GM21786 (cell line): Measurements from ENCODE around the gene MTCP1.

ENCODE experiments used
- ATAC-seq: cut with Tn5 transposase; IDR thresholded peaks from one replicate; pipeline ENCODE4 v1.9.1; 2021; ENCODE audit not compliant: unreplicated experiment

MTCP1 gene, protein sequence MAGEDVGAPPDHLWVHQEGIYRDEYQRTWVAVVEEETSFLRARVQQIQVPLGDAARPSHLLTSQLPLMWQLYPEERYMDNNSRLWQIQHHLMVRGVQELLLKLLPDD

DNA sequence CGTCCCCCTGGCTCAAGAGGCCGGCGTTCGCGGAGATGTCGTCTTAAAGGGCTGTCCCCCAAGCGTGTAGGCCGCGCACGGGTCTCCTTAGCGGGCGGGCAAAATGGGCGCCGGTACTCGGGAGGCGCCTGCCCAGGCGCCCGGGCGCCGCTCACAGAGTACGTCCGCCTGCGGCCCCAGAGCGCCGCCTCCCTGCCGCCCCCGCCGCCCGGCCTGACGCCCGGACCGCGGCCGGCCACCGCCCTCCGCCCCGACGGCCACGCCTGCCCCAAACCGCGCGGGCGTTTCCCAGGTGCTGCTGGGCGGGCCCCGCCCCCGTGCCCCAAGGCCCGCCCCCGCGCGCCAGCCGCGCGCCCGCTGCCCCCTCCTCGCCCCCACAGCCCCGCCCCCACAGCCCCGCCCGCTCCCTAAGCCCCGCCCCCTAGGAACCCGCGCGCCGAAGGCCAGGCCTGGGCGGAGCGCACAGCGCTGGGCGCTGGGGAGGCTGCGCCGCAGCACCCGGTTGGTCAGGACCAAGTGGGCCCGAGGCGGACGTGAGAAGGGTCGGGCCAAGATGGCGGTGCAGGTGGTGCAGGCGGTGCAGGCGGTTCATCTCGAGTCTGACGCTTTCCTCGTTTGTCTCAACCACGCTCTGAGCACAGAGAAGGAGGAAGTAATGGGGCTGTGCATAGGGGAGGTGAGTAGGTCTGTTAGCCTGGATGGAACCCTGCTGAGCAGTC, at the start of gene MTCP1, which contains the start of the genes BRCC3 and CMC4:
TSS of gene MTCP1 (minus strand) at position 162 of the 719 bp plus-strand sequence. CDS start 5,126 bp downstream, outside the sequence.
TSS of gene BRCC3 (plus strand) at position 534 of the 719 bp plus-strand sequence. CDS start at position 554, 20 bp downstream.
TSS of gene CMC4 (minus strand) at position 162 of the 719 bp plus-strand sequence. CDS start 7,113 bp downstream, outside the sequence.
- peak; percentile 84 for ATAC-seq

DNA sequence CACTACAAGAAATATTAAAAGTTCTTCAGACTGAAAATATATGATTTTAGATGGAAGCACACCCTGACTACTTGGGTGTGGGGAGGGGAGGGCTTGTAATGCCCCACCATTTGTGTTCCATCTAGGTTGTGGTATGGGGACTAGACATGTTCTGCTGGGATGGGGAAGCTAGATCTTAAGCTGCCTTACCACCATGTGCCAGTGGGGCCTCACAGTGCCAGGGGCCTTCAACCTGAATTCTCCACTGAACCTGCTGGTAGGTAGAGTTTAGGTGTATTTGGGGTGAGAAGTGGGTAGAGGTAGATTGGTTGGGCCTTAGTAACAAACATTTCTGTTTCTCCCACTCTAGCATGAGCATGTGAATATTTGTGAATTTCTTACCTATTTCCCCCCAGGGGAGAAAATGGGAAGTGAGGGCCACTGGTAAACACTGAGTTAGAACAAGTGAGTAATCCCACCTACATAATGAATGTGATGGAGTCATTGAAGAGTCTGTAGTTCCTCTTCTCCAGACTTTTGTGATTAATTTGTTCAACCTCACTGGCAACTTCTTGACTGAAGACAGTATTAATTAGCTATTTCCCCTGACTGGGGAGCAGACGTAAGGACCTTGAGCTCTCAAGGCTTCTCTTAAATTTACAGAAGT, 44.4 kb upstream of the MTCP1 start:
- no peak for ATAC-seq

DNA sequence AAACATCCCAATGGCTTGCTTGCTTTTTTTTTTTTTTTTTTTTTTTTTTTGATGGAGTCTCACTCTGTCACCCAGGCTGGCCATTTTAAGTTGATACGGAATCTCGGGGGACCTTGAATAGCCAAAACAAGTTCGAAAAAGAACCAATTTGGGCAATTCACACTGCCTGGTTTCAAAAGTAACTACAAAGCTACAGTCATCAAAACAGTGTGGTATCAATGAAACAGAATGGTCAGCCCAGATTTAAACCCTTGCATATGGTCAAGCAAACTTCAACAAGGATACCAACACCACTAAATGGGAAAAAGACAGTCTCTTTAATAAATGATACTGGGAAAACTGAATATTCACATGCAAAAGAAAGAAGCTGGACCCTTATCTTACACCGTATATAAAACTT, 42.2 kb upstream of the MTCP1 start:
- no peak for ATAC-seq

DNA sequence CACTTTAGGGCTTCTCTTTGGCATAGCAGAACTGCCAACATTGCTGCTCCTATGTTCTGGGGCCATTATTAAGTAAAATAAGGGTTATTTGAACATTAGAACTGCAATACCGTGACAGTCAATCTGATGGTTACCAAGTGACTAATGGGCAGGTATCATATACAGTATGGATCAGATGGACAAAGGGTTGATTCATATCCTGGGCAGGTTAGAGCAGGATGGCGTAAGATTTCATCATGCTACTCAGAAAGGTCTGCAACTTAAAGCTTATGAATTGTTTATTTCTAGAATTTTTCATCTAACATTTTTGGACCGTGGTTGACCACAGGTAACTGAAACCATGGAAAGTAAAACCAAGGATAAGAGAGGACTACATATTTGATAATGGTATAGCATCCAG, 41.2 kb upstream of the MTCP1 start:
- ATAC-seq = no peak

DNA sequence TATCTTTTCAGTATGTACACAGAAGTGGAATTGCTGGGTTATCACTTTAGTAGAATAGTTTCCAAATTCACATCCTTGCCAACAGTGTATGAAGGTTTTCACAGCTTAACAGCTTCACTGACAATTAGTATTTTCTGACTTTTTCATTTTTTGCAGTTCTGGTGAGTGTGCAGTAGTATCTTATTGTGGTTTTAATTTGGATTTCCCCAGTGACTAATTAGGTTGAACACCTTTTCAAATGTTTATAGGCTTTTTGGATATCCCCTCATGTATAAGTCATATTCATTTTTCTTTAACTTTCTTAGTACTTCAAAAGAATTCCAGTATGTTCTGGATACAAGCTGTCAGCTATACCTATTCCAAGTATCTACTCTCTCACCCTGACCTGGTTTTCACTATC, 37.5 kb upstream of the MTCP1 start:
- no peak for ATAC-seq

DNA sequence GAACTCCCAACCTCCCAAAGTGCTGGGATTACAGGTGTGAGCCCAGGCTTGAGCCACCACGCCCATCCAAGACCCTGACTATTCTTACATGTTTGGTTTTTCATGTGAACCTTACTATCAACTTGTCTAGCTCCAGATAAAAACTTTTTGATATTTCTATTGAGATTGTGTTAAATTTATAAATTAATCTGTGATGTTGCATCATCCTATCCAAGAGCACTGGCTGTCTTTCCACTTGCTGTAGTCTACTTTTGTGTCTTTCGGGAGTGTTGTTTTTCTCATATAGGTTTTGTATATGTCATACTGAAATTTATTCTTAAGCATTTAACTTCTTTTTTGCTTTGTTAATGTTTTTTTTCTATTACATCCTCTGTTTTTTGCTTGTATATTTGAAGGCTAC, 35.0 kb upstream of the MTCP1 start:
- ATAC-seq = no peak

DNA sequence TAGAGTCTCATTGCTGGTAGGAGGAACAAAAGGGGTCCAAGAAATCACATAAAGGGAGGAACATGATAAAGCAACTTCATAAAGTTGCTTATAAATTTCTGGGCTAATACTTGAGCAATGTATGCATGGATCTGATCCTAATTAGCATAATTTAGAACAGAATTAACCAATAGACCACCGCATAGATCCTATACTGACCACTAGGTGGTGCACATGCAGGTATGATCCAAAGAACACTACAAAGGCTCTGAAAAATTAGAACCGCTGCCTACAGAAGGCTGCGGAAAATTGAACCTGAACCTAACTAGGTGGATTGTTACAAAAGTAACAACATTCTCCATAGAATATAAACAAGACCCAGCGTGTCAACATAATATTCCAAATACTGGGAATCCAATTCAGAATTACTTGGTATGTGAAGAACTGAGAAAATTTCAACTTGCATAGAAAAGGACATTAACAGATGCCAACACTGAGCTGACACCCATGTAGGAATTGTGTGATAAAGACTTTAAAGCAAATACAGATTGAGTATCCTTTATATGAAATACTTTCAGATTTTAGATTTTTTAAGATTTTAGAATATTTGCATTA, 23.6 kb upstream of the MTCP1 start:
- ATAC-seq = no peak

DNA sequence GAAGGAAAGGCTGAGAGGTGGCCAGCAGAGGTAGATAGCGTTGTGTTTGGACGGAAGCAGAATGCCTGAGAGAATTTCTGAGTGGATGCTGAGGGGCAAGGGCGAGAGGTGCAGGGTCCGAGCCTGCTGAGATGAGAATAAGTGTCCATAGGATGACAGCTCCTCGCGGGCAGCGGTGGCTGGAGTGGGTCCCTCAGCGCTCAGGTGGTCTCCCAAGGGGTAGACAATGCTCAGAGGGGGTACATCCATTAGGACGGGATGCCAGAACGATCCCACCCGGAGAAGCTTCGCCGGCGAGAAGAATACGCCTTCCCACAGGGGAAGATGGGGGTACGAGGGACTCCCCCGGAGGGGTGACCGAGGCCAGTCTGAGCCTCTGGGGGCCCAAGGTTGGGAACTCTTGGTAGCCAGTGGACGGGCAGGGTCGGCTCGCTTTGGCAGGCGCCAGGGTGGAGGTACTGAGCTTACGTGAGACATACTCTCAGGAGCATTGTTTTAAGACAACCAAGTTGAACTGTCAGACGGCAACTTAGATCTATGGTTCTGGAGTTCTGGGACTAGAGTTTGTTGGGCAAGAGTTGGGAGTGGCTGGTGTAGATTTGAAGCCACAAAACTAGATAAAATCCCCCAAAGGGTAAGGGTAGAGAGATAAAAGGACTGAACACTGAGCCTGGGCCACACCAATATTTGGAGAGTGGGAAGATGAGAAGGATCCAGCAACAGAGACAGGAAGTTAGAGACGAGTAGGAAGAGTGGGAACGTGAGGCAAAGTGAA, 16.2 kb upstream of the MTCP1 start:
- no peak for ATAC-seq

DNA sequence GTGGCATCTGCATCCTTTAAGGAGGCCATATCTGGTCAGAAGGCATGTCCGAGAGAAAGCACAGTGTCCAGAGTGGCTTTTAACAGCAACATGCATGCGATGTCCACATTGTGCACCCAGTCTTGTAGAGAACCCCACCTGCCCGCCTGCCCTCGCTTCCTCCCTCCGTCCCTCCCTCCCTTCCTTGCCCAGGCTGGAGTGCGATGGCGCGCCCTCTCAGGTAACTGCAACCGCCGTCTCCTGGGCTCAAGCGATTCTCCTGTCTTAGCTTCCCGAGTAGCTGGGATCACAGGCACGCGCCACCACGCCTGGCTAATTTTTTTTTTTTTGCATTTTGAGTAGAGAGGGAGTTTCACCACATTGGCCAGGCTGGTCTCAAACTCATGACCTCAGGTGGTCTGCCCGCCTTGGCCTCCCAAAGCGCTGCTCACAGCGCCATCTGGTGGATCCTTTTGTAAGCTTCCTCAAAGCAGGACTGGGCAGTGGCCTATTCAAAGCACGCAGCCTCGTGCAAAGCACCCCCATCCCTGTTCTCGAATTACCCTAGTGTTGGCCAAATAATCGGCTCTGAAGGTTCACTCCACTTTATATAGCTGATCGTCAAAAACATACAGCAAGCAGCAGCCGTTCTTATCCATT, 15.4 kb upstream of the MTCP1 start:
- ATAC-seq = no peak

DNA sequence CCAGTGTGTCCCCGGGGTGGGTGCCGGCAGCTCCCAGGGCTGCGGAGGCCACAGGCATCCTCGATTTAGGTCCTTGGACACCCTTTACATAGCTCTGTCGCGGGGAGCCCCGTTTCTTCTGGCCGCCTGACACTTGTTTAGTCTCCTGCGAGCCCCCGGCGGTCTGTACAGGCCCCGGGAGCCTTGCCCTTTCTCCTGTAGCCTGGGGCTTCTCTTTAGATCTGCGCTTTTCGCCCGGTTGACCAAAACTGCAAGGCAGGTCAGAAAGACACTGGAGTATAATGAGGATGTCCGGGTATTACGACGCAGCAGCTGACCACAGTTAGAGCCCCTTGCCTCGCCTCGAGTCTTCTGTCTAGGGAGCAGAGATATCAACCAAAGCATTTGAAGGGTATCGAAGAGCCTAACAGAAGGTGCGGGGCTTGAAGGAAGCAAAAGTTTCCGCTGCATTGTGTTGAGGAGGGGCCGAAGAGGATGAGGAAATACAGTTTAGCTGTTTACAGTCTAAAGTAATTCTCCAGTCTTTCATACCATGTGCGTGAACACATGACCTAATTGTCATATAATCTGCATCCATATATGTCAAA, 851 bp upstream of the MTCP1 start:
- no peak for ATAC-seq

DNA sequence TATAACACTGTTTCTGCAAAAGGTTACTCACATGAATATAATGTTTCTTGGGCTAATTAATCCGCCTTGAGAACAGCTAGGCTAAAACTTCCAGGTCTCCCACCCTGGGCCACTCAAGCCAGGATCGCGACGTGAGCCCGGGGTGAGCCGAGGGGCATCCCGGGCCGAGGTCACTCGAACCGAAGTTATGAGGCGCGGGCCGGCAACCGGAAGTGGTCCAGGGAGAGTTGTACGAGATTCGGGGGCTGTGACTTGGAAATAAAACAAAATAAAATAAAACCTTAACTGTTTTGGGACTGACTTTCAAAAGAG, 317 bp downstream of the MTCP1 start:
- ATAC-seq = peak; percentile 21

DNA sequence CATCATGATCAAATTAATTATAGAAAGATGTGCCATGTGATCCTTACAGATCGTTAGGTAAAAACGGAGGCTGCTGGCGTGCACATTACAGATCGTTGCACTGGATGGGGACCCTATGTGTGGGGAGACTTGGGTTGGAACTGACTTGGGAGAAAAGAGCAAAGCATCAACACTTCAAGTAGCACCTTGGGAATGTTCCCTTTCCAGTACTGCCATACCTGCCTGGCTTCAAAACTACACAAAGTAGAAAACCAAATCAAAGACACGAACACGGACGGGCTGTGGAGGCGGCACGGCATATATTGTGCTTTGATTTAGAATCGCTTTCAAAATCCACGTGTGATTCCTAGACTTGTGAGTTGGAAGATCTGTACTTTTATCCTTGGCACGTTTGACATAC, 898 bp downstream of the MTCP1 start:
- no peak for ATAC-seq

DNA sequence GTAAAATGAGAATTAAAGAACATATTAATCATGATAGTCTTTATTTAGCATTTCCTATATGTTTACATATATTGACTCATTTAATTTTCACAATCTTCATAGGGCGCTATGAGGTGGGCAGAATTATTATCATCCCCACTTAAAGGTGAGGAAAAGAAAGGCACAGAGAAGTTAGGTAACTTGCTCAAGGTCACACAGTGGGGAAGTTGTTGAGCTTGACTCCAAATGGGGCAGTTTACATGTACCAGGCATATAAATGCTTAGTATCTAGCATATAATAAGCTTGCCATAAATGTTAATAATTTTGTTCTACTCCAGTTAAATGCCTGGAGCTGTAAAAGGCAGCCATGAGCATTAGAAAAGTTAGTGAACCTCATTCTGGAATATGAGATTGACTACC, 1.5 kb downstream of the MTCP1 start:
- ATAC-seq = no peak

DNA sequence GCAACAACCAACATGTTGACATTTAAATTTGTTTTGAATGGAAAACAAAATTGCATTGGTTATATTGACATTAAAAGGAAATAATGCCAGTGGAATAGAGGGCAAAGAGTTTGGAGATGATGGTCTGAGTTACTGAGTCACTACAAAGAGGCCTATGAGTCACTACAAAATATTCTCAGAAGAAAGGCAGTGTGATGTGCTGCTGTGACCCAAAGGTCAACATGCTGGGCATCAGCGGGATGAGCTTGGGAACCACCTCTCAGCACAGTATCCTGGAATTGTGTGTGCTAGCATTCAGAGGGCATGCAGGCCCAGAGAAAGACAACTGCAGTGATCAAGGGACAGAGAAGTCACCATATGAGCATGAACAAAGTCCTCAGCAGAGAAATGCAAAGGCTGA, 2.8 kb downstream of the MTCP1 start:
- ATAC-seq = no peak

DNA sequence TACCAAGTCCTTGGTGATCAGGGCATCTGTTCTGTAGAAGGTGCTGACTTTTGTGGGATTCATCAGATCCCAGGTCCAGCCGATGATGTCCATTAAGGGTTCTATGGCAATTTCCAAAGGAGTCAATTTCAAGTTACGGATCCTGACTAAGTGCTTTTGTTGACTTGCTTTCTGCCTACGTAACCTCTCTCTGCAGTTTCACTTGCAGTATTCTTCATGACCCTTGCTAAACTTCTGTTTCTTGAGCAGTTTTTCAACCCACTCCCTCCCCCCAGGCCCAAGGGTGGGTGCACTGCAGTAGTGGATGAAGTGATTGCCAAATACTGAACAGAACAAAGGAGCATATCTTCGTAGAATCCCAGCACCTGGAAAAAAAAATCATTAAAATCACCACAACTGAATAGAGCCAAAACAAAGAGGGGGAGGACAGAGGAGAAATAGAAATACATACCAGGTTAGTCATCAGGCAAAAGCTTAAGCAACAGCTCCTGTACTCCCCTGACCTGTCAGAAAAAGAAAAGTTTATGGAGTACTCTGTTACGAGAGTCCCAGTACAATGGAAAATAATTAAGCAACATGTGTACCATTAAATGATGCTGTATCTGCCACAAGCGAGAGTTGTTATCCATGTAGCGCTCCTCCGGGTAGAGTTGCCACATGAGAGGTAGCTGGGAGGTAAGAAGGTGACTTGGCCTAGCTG, 5.8 kb downstream of the MTCP1 start:
- ATAC-seq = no peak

DNA sequence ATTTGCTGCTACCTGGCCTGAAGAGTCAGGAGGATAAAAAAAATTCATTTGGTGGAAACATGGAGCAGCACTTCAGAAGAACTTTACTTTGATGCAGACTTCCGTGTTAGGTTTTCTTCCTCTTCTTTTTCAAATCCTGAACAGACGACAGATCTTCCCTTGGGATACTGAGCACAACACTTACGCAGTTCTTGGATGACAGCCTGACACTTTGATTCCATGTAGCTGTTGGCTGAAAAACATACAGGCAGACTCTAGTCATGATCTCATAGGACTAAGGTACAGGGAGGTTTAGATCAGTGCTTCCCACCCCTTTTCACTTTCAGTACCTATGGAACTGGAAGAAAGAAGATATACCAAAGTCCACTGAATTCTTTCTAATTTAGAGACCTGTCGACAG, 9.2 kb downstream of the MTCP1 start:
- ATAC-seq = no peak

DNA sequence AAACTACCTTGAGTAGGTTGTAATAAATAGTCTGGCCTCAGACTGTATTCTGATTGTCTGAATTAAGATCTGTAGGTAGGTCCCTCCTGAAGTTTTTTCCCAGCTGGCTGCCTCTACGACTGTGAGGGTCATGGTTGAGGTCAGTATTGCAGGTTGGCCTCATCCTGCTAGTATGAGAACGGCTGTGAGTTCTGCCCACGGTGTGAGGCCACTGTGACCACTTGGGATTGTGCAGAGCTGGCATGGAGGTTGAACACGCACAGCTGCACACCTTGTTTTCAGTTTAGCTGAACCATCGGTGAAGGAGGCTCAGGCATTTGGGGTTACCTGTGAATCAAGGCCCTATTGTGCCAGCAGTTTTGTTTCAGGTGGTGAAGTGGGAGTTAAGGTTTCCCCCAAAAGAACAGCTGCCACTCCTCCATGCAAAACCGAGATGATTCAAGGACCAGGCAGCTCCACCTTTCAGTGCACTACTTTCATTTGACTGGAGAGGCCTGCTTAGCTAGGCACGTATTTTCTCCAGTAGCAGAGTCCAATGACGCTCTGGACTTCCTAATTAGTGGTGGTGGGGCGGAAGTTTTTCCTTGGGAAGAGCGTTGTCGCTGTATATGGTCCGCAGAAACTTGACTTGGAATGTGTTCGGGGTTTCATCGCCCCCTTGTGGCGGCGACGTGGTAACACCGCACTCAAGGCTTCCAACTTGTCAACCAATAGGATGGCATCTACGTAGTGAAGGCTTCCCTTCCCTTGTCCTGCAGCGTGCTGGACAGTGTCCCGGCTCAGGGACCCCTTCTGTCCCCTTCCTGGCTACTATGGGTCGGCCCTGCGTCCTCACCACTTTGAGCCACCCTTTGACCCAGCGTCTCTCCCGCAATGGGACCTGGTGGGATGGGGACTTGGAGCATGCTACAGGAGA, 13.8 kb downstream of the MTCP1 start:
- ATAC-seq = peak; percentile 84

DNA sequence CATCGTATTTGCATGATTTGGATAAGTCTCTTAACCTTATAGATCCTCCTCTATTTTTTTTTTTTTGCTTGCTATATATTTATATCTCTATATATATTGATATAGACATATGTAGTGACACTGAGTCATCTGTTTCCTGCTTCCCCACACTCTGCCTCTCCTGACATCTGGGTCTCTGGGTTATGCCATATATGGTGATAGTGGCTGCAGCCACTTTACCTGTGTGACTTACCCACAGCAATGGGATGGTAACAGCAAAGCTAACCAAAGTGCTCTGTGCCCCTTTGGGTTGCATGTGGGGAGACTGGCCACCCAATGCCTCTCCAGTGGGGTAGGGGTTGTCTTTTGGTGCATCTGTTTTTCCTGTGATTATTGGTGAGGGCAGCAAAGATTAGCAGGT, 14.5 kb downstream of the MTCP1 start:
- ATAC-seq = no peak

DNA sequence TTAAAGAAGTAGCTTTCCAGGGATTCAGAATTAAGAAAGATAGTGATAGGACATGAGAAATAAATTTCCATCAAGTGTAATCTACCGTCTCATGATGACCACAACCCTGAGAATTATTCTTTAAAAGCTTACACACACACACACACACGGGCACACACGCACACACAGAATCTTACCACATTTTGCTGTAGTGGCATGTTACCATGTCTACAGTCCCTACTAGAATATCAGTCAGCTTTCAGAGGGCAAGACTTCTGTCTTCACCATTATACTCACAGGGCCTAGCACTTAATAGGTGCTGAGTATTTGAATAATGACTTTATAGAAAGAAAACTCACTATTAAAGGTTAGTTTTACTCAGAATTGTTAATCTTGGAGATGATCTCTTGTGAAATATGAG, 15.4 kb downstream of the MTCP1 start:
- no peak for ATAC-seq
